HEK293T (cell line): ENCODE results near the gene COQ8B.

Experiments used
- CTCF ChIA-PET: fragments of 350-600 bp; formaldehyde crosslinking; extraction: SDS; loops from one replicate; lab custom pipeline; 2021; ENCODE audit warnings: antibody characterized with exemption, inconsistent platforms; lab: Yijun Ruan, JAX
- POLR2A ChIA-PET: fragments of 350-600 bp; formaldehyde crosslinking; extraction: SDS; loops from one replicate; lab custom pipeline; 2020; ENCODE audit warnings: antibody characterized with exemption, inconsistent platforms; lab: Yijun Ruan, JAX
- DNase-seq: peaks from one replicate; pipeline ENCODE4 v3.0.0; 2012; ENCODE audit warnings: mixed read lengths; ENCODE audit errors: extremely low spot score
- ARNT ChIP-seq: fragments of 450-650 bp; IDR thresholded peaks from 2 replicates; pipeline ENCODE4 v1.6.1; 2017; ENCODE audit warnings: mild to moderate bottlenecking
- BHLHE40 ChIP-seq: fragments of 450-650 bp; IDR thresholded peaks from 2 replicates; pipeline ENCODE4 v1.6.1; 2016; ENCODE audit warnings: mild to moderate bottlenecking, moderate library complexity, borderline replicate concordance
- CTBP1 ChIP-seq: fragments of 450-650 bp; IDR thresholded peaks from 2 replicates; pipeline ENCODE4 v1.6.1; 2016; ENCODE audit warnings: borderline replicate concordance
- ELF4 ChIP-seq: fragments of 450-650 bp; IDR thresholded peaks from 2 replicates; pipeline ENCODE4 v1.6.1; 2017; ENCODE audit warnings: antibody characterized with exemption
- FOXA1 ChIP-seq: fragments of 450-650 bp; IDR thresholded peaks from 2 replicates; pipeline ENCODE4 v1.6.1; 2016; ENCODE audit warnings: mild to moderate bottlenecking
- FOXK2 ChIP-seq: fragments of 450-650 bp; IDR thresholded peaks from 2 replicates; pipeline ENCODE4 v1.6.1; 2016; ENCODE audit warnings: mild to moderate bottlenecking
- FOXM1 ChIP-seq: fragments of 450-650 bp; IDR thresholded peaks from 2 replicates; pipeline ENCODE4 v1.6.1; 2017; ENCODE audit warnings: mild to moderate bottlenecking, borderline replicate concordance
- HDGF ChIP-seq: fragments of 450-650 bp; IDR thresholded peaks from 2 replicates; pipeline ENCODE4 v1.6.1; 2017; ENCODE audit warnings: antibody characterized with exemption, borderline replicate concordance
- L3MBTL2 ChIP-seq: fragments of 450-650 bp; conservative IDR thresholded peaks from 2 replicates; pipeline ENCODE4 v1.6.1; 2016; ENCODE audit warnings: mild to moderate bottlenecking
- LEF1 ChIP-seq: fragments of 450-650 bp; IDR thresholded peaks from 2 replicates; pipeline ENCODE4 v1.6.1; 2017; ENCODE audit warnings: mild to moderate bottlenecking, borderline replicate concordance
- NFRKB ChIP-seq: fragments of 450-650 bp; IDR thresholded peaks from 2 replicates; pipeline ENCODE4 v1.6.1; 2016; ENCODE audit warnings: mild to moderate bottlenecking, moderate library complexity
- SP1 ChIP-seq: fragments of 450-650 bp; IDR thresholded peaks from 2 replicates; pipeline ENCODE4 v1.6.1; 2017
- SUZ12 ChIP-seq: fragments of 450-650 bp; IDR thresholded peaks from 2 replicates; pipeline ENCODE4 v1.6.1; 2016; ENCODE audit warnings: mild to moderate bottlenecking
- TARDBP ChIP-seq: fragments of 450-650 bp; IDR thresholded peaks from 2 replicates; pipeline ENCODE4 v1.6.1; 2016
- ZNF384 ChIP-seq: fragments of 450-650 bp; IDR thresholded peaks from 2 replicates; pipeline ENCODE4 v1.6.1; 2016
- TF ChIP-seq, protein P1 (sequence below): fragments of 450-650 bp; IDR thresholded peaks from 2 replicates; pipeline ENCODE4 v1.6.1; 2016

The COQ8B gene

GRCh38 chr19:40758491-40758890 lies 41.8 kb upstream of the COQ8B start:
- ChIA-PET POLR2A (interaction anchor here (2.0 kb wide), 1 partner anchor 19 kb away, joined by 9 read pairs; the partner anchor contains the start of gene RAB4B), CTCF (no interaction called here)
- DNase-seq: no peak
- TF ChIP-seq CTBP1: no peak
- TF ChIP-seq FOXM1: no peak
- no peak for TF ChIP-seq ELF4
- no peak for TF ChIP-seq ARNT
- no peak for TF ChIP-seq BHLHE40
- TF ChIP-seq FOXA1: no peak

GRCh38 chr19:40756502-40757110 lies 39.9 kb upstream of the COQ8B start:
- no peak for DNase-seq
- no peak for TF ChIP-seq BHLHE40
- TF ChIP-seq, protein P1, sequence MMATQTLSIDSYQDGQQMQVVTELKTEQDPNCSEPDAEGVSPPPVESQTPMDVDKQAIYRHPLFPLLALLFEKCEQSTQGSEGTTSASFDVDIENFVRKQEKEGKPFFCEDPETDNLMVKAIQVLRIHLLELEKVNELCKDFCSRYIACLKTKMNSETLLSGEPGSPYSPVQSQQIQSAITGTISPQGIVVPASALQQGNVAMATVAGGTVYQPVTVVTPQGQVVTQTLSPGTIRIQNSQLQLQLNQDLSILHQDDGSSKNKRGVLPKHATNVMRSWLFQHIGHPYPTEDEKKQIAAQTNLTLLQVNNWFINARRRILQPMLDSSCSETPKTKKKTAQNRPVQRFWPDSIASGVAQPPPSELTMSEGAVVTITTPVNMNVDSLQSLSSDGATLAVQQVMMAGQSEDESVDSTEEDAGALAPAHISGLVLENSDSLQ: no peak
- TF ChIP-seq ELF4: no peak
- no peak for TF ChIP-seq LEF1
- no peak for TF ChIP-seq ZNF384
- no peak for TF ChIP-seq CTBP1
- TF ChIP-seq FOXA1: no peak
- no peak for TF ChIP-seq ARNT
- POLR2A ChIA-PET: interaction anchor here (0.6 to 2.0 kb wide), 3 partner anchors 15 to 695 kb away, joined by 3 to 9 read pairs (median 4); partner anchors contain the start of gene RAB4B
- CTCF ChIA-PET: interaction anchor here (0.6 kb wide), 1 partner anchor 1908 kb away, joined by 6 read pairs; no protein-coding TSS in a partner anchor

DNA sequence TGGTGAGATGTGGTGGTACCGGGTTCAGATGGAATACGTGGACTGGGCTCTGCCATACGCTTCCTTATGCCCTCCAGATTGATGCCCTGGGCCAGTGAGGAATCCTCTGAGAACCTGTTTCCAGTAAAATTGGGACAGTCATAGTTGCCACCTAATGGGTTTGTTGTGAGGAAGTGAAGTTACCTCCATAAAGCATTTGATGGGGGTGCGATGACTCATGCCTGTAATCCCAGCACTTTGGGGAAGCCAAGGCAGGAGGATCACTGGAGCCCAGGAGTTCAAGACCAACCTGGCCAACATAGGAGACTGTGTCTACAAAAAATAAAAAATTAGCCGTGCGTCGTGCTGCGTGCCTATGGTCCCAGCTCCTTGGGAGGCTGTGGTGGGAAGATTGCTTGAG lies 39.1 kb upstream of the COQ8B start:
- CTCF ChIA-PET: no interaction called here
- DNase-seq: no peak
- POLR2A ChIA-PET: interaction anchor here (1.3 kb wide), 1 partner anchor 16 kb away, joined by 4 read pairs; no protein-coding TSS in a partner anchor
- no peak for TF ChIP-seq ELF4
- TF ChIP-seq NFRKB: no peak
- no peak for TF ChIP-seq HDGF
- no peak for TF ChIP-seq FOXK2
- no peak for TF ChIP-seq BHLHE40
- no peak for TF ChIP-seq SP1
- no peak for TF ChIP-seq FOXM1
- no peak for TF ChIP-seq LEF1
- no peak for TF ChIP-seq SUZ12
- TF ChIP-seq CTBP1: no peak
- TF ChIP-seq TARDBP: no peak

GRCh38 chr19:40755248-40755624 lies 38.5 kb upstream of the COQ8B start:
- POLR2A ChIA-PET: interaction anchor here (2.3 kb wide), 1 partner anchor 44 kb away, joined by 6 read pairs; the partner anchor contains the start of gene EGLN2
- no peak for TF ChIP-seq ARNT
- TF ChIP-seq BHLHE40: no peak
- no peak for TF ChIP-seq LEF1
- TF ChIP-seq FOXM1: no peak
- TF ChIP-seq HDGF: no peak
- no peak for TF ChIP-seq FOXK2
- no peak for TF ChIP-seq CTBP1
- TF ChIP-seq L3MBTL2: no peak
- TF ChIP-seq TARDBP: no peak
- TF ChIP-seq, protein P1: no peak
- no peak for TF ChIP-seq ELF4
- no peak for TF ChIP-seq FOXA1
- TF ChIP-seq SP1: no peak
- TF ChIP-seq SUZ12: no peak
- TF ChIP-seq ZNF384: no peak
- no peak for TF ChIP-seq NFRKB

DNA sequence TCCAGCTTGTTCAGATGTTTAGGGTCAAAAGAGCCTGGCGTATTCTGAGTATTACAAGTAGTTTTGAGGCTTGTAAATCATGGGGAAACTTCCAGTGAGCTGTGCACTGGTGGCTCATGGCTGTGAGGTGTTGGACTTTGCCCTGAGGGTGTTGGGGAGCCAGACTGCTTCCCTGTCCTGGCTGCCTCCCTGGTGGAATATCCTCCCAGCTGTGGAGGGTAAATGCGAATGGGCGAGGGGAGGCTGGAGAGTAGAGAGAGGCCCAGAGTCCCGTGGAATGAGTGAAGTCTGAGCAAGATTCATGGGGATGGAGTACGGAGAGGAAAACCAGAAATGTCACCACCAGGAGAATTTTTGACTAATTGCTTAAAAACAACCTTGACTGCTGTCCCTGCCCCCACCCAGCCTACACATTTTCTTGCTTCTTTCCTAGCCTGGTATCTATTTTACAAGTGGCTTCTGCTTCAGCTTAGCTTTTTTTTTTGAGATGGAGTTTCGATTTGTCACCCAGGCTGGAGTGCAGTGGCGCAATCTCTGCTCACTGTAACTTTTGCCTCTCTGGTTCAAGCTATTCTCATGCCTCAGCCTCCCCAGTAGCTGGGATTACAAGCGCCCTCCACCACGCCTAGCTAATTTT lies 38.0 kb upstream of the COQ8B start:
- TF ChIP-seq HDGF: no peak
- DNase-seq: no peak
- ChIA-PET CTCF (interaction anchor here (0.5 kb wide), 1 partner anchor 1522 kb away, joined by 3 read pairs; no protein-coding TSS in a partner anchor), POLR2A (interaction anchor here (2.3 kb wide), 1 partner anchor 44 kb away, joined by 6 read pairs; the partner anchor contains the start of gene EGLN2)

More at GRCh38 chr19:40755248-40755624, 38.5 kb upstream of the COQ8B start:
- DNase-seq: no peak
- CTCF ChIA-PET: no interaction called here

DNA sequence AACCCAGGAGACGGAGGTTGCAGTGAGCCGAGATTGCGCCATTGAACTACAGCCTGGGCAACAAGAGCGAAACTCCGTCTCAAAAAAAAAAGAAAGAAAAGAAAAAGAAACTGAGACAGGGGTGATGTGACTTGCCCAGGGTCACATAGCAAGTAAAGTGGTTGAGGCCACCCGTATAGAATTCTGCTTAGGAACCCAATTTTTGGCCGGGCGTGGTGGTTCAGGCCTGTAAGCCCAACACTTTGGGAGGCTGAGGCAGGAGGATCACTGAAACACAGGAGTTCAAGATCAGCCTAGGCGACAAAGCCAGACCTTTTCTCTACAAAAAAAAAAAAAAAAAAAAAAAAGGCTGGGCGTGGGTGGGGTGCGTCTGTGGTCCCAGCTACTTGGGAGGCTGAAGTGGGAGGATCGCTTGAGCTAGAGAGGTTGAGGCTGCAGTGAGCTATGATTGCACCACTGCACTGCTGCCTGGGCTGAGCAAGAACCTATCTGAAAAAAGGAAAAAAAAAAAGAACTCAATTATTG lies 35.6 kb upstream of the COQ8B start:
- CTCF ChIA-PET: interaction anchor here (0.6 to 1.5 kb wide), 4 partner anchors 8 to 212 kb away, joined by 3 to 11 read pairs (median 7); partner anchors contain the start of gene RAB4B
- TF ChIP-seq ELF4 (no peak), BHLHE40 (no peak), SP1 (no peak), LEF1 (no peak), FOXM1 (no peak), FOXA1 (no peak), FOXK2 (no peak), ZNF384 (no peak), TARDBP (no peak), ARNT (no peak), L3MBTL2 (no peak), HDGF (no peak), SUZ12 (no peak), NFRKB (no peak), CTBP1 (no peak)
- TF ChIP-seq, protein P1: no peak
- POLR2A ChIA-PET: interaction anchor here (0.6 to 5.0 kb wide), 2 partner anchors 9 to 25 kb away, joined by 3 to 55 read pairs; partner anchors contain the start of gene RAB4B
- DNase-seq: no peak
